ENCODE measurements around the gene PINK1. TPM values are rescaled to one million over a fixed set of nuclear protein-coding genes. Genes with fewer than 3 reads are reported as not detected.

PINK1 gene
- total RNA-seq, 1 donor from 2014 or later, result 250 TPM

DNA sequence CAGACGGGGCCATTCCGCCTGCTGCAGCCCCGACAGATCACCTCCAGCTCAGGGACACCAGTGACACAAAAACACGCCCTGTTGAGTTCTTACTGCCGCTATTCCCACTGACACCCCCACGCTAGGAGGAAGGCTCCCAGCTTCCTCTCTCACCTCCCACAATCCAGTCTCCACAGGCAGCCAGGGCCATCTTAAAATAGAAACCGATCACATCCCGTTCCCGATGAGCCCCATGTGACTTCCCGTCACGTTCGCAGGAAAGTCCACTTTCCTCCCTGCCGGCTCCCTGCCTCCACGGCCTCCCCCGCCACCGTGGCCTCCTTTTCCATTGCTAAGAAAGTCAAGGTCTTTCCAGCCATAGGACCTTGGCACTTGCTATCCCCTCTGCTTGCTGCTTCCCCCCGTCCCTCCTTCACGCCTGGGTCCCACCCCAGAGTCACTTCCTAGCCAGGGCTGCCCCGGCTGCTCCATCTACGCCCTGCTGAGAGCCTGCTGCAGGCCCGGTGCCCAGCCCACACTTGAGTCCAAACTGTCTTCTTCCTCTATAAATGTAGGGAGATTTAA is 51.9 kb downstream of the PINK1 start:
- H3K4me1 ChIP-seq, result peaks cover 48% of the 10 kb centered on the region
- TF ChIP-seq, protein P1, sequence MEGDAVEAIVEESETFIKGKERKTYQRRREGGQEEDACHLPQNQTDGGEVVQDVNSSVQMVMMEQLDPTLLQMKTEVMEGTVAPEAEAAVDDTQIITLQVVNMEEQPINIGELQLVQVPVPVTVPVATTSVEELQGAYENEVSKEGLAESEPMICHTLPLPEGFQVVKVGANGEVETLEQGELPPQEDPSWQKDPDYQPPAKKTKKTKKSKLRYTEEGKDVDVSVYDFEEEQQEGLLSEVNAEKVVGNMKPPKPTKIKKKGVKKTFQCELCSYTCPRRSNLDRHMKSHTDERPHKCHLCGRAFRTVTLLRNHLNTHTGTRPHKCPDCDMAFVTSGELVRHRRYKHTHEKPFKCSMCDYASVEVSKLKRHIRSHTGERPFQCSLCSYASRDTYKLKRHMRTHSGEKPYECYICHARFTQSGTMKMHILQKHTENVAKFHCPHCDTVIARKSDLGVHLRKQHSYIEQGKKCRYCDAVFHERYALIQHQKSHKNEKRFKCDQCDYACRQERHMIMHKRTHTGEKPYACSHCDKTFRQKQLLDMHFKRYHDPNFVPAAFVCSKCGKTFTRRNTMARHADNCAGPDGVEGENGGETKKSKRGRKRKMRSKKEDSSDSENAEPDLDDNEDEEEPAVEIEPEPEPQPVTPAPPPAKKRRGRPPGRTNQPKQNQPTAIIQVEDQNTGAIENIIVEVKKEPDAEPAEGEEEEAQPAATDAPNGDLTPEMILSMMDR (IDR thresholded peaks at IDR 0.05; ENCODE audit: borderline replicate concordance), result no peak
- no peaks in the 10 kb centered on the region for H3K27me3 ChIP-seq (ENCODE audit: low read depth)
- H3K4me3 ChIP-seq, result peak overlapping the region; percentile 67
- intact Hi-C loops (cut with micrococcal nuclease), result no loop called here
- peak; percentile 61 for DNase-seq
- no peaks in the 10 kb centered on the region for H3K9me3 ChIP-seq (replicated peaks)
- peak overlapping the region; percentile 94 for H3K27ac ChIP-seq (replicated peaks)
- no peaks in the 10 kb centered on the region for H3K36me3 ChIP-seq

DNA sequence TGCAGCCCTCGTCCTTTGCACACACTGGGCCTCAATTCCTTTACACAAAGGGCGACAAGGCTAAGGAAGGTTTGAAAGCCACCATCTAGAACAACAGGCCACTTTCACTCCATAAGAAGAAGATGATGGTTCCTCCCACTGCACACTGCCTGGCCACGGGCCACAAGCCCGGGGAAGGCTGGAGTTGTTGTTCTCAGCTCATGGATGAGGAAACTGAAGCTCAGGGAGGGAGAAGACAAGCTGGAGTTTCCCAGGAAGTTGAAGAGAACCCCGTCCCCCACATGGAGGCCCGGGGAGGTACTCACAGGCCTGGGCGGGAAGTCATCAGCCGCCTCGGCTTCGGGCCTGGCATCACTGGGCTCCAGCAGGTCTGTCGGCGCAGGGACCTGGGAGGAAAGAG is 52.5 kb downstream of the PINK1 start:
- H3K36me3 ChIP-seq, result no peaks in the 10 kb centered on the region
- intact Hi-C loops (cut with micrococcal nuclease), result no loop called here
- TF ChIP-seq, protein P1 (IDR thresholded peaks at IDR 0.05; ENCODE audit: borderline replicate concordance), result no peak
- DNase-seq, result no peak
- H3K4me3 ChIP-seq, result peak overlapping the region; percentile 67
- H3K27ac ChIP-seq (replicated peaks), result peak overlapping the region; percentile 94
- peaks cover 48% of the 10 kb centered on the region for H3K4me1 ChIP-seq
- no peaks in the 10 kb centered on the region for H3K27me3 ChIP-seq (ENCODE audit: low read depth)
- no peaks in the 10 kb centered on the region for H3K9me3 ChIP-seq (replicated peaks)

DNA sequence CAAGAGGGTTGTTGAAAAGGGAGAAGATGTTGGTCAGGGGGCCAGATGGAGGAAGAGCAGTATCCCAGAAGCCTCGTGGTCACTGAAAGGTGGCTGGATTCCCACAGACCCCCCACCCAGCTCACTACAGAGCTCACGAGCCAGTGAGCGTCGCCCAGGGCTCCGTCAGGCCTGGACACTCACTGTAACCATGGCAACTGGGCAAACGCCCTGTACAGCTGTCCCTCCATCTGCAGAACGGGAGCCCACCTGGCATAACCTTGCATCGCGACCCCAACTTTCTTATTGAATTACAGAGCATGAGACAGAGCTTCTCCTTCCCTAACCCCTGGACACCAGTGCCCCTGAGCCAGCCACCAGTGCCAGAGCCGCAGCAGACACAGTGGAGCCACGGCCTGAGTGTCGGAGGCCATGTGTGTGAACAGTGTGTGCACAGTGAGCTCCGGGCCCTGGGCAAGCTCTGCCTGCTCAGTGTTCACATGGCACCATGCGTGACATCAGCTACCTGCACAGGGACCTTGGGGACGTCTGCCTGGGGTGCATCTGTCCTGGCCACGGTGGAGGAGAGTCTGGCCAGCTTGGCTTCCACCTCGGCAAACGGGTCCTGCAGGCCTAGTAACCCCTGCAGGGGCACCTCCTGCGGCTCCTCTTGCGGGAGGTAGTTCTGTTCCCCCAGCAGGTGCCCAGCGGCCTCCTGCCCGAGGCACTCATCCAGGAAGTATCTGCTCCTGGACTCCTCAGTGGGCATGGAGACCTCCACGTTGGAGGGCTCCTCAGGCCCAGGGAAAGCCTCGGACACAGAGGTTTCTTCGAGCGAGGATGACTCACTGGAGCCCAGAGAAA is 53.8 kb downstream of the PINK1 start:
- Histone ChIP-seq H3K27ac (replicated peaks) (no peak overlapping the region), H3K36me3 (no peaks in the 10 kb centered on the region), H3K27me3 (ENCODE audit: low read depth) (no peaks in the 10 kb centered on the region), H3K9me3 (replicated peaks) (peaks cover 4% of the 10 kb centered on the region), H3K4me3 (no peak overlapping the region), H3K4me1 (peaks cover 44% of the 10 kb centered on the region)
- TF ChIP-seq, protein P1 (IDR thresholded peaks at IDR 0.05; ENCODE audit: borderline replicate concordance), result no peak
- intact Hi-C loops (cut with micrococcal nuclease), result no loop called here
- no peak for DNase-seq

DNA sequence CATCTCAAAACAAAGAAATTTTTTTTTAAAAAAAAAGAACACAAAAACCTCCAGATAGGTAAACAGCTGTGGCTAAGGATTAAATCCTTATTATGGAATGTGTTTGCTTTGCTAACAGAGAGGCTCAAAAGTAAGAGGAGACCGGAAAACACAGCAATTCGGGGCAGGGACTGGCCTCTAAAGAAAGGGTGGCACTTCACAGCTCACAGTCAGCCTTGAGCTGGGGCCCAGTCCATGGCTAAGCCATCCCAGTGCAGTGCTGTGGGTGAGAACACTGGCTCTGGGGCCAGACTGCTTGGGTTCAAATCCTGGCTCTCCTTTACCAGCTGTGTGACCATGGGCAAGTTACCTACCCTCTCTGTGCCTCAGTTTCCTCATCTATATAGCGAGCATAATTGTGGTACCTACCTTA is 56.4 kb downstream of the PINK1 start:
- no peak overlapping the region for H3K4me3 ChIP-seq

DNA sequence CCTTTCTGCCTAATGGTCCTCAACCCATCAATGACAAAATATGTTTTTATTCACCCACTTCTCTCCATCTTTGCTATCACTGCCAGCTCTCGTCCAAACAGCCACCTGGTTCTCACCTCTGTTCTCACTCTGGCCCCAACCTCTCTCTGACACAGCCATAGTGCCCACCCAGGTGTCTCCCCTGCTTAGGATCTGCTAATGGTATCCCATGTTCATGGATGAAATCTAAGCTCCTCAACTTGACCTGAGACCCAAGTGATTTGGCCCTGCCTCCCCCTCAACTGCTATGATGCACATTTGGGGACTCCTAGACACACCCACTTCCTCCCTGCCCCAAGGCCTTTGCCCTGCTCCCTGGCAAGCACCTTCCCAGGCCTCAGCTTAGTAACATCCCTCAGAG is 58.6 kb downstream of the PINK1 start:
- no peak for DNase-seq
- intact Hi-C loops (cut with micrococcal nuclease), result loop anchor here (10.0 kb wide), 1 partner anchor 503 kb away; no protein-coding TSS in a partner anchor
- Histone ChIP-seq H3K9me3 (replicated peaks) (peaks cover 8% of the 10 kb centered on the region), H3K4me3 (no peak overlapping the region), H3K27me3 (ENCODE audit: low read depth) (no peaks in the 10 kb centered on the region), H3K27ac (replicated peaks) (no peak overlapping the region), H3K36me3 (no peaks in the 10 kb centered on the region), H3K4me1 (peaks cover 9% of the 10 kb centered on the region)
- TF ChIP-seq, protein P1 (IDR thresholded peaks at IDR 0.05; ENCODE audit: borderline replicate concordance), result no peak

More for the DNA sequence above, 56.4 kb downstream of the PINK1 start:
- Histone ChIP-seq H3K4me1 (peaks cover 19% of the 10 kb centered on the region), H3K9me3 (replicated peaks) (peaks cover 8% of the 10 kb centered on the region), H3K36me3 (no peaks in the 10 kb centered on the region), H3K27me3 (ENCODE audit: low read depth) (no peaks in the 10 kb centered on the region), H3K27ac (replicated peaks) (no peak overlapping the region)
- intact Hi-C loops (cut with micrococcal nuclease), result loop anchor here (10.0 kb wide), 1 partner anchor 505 kb away; no protein-coding TSS in a partner anchor
- DNase-seq, result no peak
- TF ChIP-seq, protein P1 (IDR thresholded peaks at IDR 0.05; ENCODE audit: borderline replicate concordance), result no peak
